GM21526 (cell line): ENCODE measurements around the gene EXOC3L1.

Source experiments
- ATAC-seq: cut with Tn5 transposase; IDR thresholded peaks from one replicate; pipeline ENCODE4 v1.9.1; 2021; ENCODE audit warnings: moderate library complexity; ENCODE audit not compliant: unreplicated experiment, low FRiP score

The EXOC3L1 gene

GRCh38 chr16:67216612-67217490 lies 26.9 kb upstream of the EXOC3L1 start:
- ATAC-seq = no peak

- no peak for ATAC-seq
Observed at GRCh38 chr16:67215706-67216105, 25.8 kb upstream of the EXOC3L1 start.

- no peak for ATAC-seq
Observed at GRCh38 chr16:67213197-67214019, 23.5 kb upstream of the EXOC3L1 start.

GRCh38 chr16:67212766-67213165 lies 22.8 kb upstream of the EXOC3L1 start:
- no peak for ATAC-seq

GRCh38 chr16:67211674-67212073 lies 21.7 kb upstream of the EXOC3L1 start:
- no peak for ATAC-seq

- no peak for ATAC-seq
Observed at GRCh38 chr16:67210069-67210937, 20.4 kb upstream of the EXOC3L1 start.

- no peak for ATAC-seq
Observed at GRCh38 chr16:67209565-67209964, 19.6 kb upstream of the EXOC3L1 start.

GRCh38 chr16:67208154-67208896 lies 18.4 kb upstream of the EXOC3L1 start:
- no peak for ATAC-seq

GRCh38 chr16:67207249-67208091 lies 17.5 kb upstream of the EXOC3L1 start:
- no peak for ATAC-seq

GRCh38 chr16:67206838-67207248 lies 16.9 kb upstream of the EXOC3L1 start:
- no peak for ATAC-seq

- no peak for ATAC-seq
Observed at GRCh38 chr16:67206129-67206837, 16.3 kb upstream of the EXOC3L1 start.

- no peak for ATAC-seq
Observed at GRCh38 chr16:67204076-67204475, 14.1 kb upstream of the EXOC3L1 start.

- no peak for ATAC-seq
Observed at GRCh38 chr16:67202956-67203493, 13.1 kb upstream of the EXOC3L1 start.

GRCh38 chr16:67202426-67202825 lies 12.5 kb upstream of the EXOC3L1 start:
- ATAC-seq = no peak

GRCh38 chr16:67201411-67202345 lies 11.7 kb upstream of the EXOC3L1 start:
- no peak for ATAC-seq

GRCh38 chr16:67200491-67200890 lies 10.6 kb upstream of the EXOC3L1 start:
- no peak for ATAC-seq

GRCh38 chr16:67199808-67200198 lies 9.9 kb upstream of the EXOC3L1 start:
- ATAC-seq = no peak
